HUES6 (cell line): ENCODE measurements around the gene EXOC6B.

Experiments
- H3K27ac ChIP-seq: 2 replicates; pipeline ENCODE4 v1.7.0; 2013; ENCODE audit warnings: low read depth, mild to moderate bottlenecking, low read length, inconsistent platforms
- H3K27me3 ChIP-seq: 2 replicates; pipeline ENCODE4 v1.6.1; 2013; ENCODE audit warnings: low read length; ENCODE audit not compliant: control insufficient read depth, insufficient read depth
- H3K36me3 ChIP-seq: 2 replicates; pipeline ENCODE4 v1.6.1; 2013; ENCODE audit warnings: low read length; ENCODE audit not compliant: control insufficient read depth, insufficient read depth
- H3K4me1 ChIP-seq: 2 replicates; pipeline ENCODE4 v1.6.1; 2013; ENCODE audit warnings: low read length; ENCODE audit not compliant: control insufficient read depth, insufficient read depth
- H3K4me3 ChIP-seq: 2 replicates; pipeline ENCODE4 v1.5.1; 2013; ENCODE audit warnings: low read depth, low read length
- H3K9ac ChIP-seq: one replicate; pipeline ENCODE4 v1.6.1; 2013; ENCODE audit warnings: mild to moderate bottlenecking, low read length
- H3K9me3 ChIP-seq: 2 replicates; pipeline ENCODE4 v1.6.1; 2013; ENCODE audit warnings: low read depth, low read length; ENCODE audit not compliant: control insufficient read depth, insufficient read depth

The EXOC6B gene

GRCh38 chr2:72183466-72183865 is 642.4 kb downstream of the EXOC6B start:
- Histone ChIP-seq H3K27me3 (no peaks in the 10 kb centered on the region), H3K27ac (no peak overlapping the region), H3K9me3 (no peaks in the 10 kb centered on the region), H3K36me3 (peaks cover 8% of the 10 kb centered on the region; the same call in 1 of the 2 replicates), H3K9ac (no peak overlapping the region), H3K4me3 (no peak overlapping the region), H3K4me1 (no peaks in the 10 kb centered on the region)

GRCh38 chr2:72183016-72183415 is 642.8 kb downstream of the EXOC6B start:
- Histone ChIP-seq H3K4me3 (no peak overlapping the region), H3K36me3 (peaks cover 8% of the 10 kb centered on the region; the same call in 1 of the 2 replicates), H3K9ac (no peak overlapping the region), H3K27me3 (no peaks in the 10 kb centered on the region), H3K9me3 (no peaks in the 10 kb centered on the region), H3K27ac (no peak overlapping the region), H3K4me1 (no peaks in the 10 kb centered on the region)

GRCh38 chr2:72182547-72182946 is 643.3 kb downstream of the EXOC6B start:
- Histone ChIP-seq H3K4me3 (no peak overlapping the region), H3K27ac (no peak overlapping the region), H3K4me1 (no peaks in the 10 kb centered on the region), H3K36me3 (peaks cover 11% of the 10 kb centered on the region; the same call in 1 of the 2 replicates), H3K9me3 (no peaks in the 10 kb centered on the region), H3K9ac (no peak overlapping the region), H3K27me3 (no peaks in the 10 kb centered on the region)

- no peaks in the 10 kb centered on the region for H3K4me1 ChIP-seq
- peak overlapping the region; percentile 8; the same call in 1 of the 2 replicates for H3K27ac ChIP-seq
- no peaks in the 10 kb centered on the region for H3K9me3 ChIP-seq
- no peak overlapping the region for H3K9ac ChIP-seq
- H3K27me3 ChIP-seq: no peaks in the 10 kb centered on the region
- H3K36me3 ChIP-seq: peaks cover 13% of the 10 kb centered on the region; the same call in 1 of the 2 replicates
- no peak overlapping the region for H3K4me3 ChIP-seq
Measured at GRCh38 chr2:72181616-72182015, 644.2 kb downstream of the EXOC6B start.

- H3K4me1 ChIP-seq: no peaks in the 10 kb centered on the region
- no peak overlapping the region for H3K9ac ChIP-seq
- H3K9me3 ChIP-seq: no peaks in the 10 kb centered on the region
- no peaks in the 10 kb centered on the region for H3K27me3 ChIP-seq
- H3K36me3 ChIP-seq: peaks cover 13% of the 10 kb centered on the region; the same call in 1 of the 2 replicates
- no peak overlapping the region for H3K27ac ChIP-seq
- H3K4me3 ChIP-seq: no peak overlapping the region
Measured at GRCh38 chr2:72180351-72180750, 645.5 kb downstream of the EXOC6B start.

GRCh38 chr2:72178551-72178950 is 647.3 kb downstream of the EXOC6B start:
- H3K9ac ChIP-seq: no peak overlapping the region
- peaks cover 13% of the 10 kb centered on the region; the same call in 1 of the 2 replicates for H3K36me3 ChIP-seq
- no peaks in the 10 kb centered on the region for H3K27me3 ChIP-seq
- H3K9me3 ChIP-seq: no peaks in the 10 kb centered on the region
- H3K4me1 ChIP-seq: peaks cover 7% of the 10 kb centered on the region
- no peak overlapping the region for H3K4me3 ChIP-seq
- H3K27ac ChIP-seq: no peak overlapping the region

- H3K9ac ChIP-seq: no peak overlapping the region
- H3K9me3 ChIP-seq: no peaks in the 10 kb centered on the region
- H3K27ac ChIP-seq: no peak overlapping the region
- H3K4me3 ChIP-seq: no peak overlapping the region
- H3K4me1 ChIP-seq: peaks cover 10% of the 10 kb centered on the region
- no peaks in the 10 kb centered on the region for H3K27me3 ChIP-seq
- peaks cover 13% of the 10 kb centered on the region; the same call in 1 of the 2 replicates for H3K36me3 ChIP-seq
Measured at GRCh38 chr2:72176281-72176680, 649.6 kb downstream of the EXOC6B start.

- no peak overlapping the region for H3K4me3 ChIP-seq
- H3K4me1 ChIP-seq: peaks cover 10% of the 10 kb centered on the region
- H3K9ac ChIP-seq: no peak overlapping the region
- peaks cover 13% of the 10 kb centered on the region; the same call in 1 of the 2 replicates for H3K36me3 ChIP-seq
- H3K27me3 ChIP-seq: no peaks in the 10 kb centered on the region
- no peaks in the 10 kb centered on the region for H3K9me3 ChIP-seq
- H3K27ac ChIP-seq: no peak overlapping the region
Measured at GRCh38 chr2:72175636-72176035, 650.2 kb downstream of the EXOC6B start.

- Histone ChIP-seq H3K27ac (no peak overlapping the region), H3K9ac (no peak overlapping the region), H3K4me1 (peaks cover 10% of the 10 kb centered on the region), H3K4me3 (no peak overlapping the region), H3K36me3 (peaks cover 7% of the 10 kb centered on the region; the same call in 1 of the 2 replicates), H3K27me3 (no peaks in the 10 kb centered on the region), H3K9me3 (no peaks in the 10 kb centered on the region)
Measured at GRCh38 chr2:72173640-72174321, 652.1 kb downstream of the EXOC6B start.

- H3K27ac ChIP-seq: no peak overlapping the region
- peaks cover 10% of the 10 kb centered on the region for H3K4me1 ChIP-seq
- H3K9ac ChIP-seq: no peak overlapping the region
- 0 out of 2 replicates have a peak, but pooled peaks cover under 1% of the 10 kb centered on the region for H3K36me3 ChIP-seq
- H3K9me3 ChIP-seq: no peaks in the 10 kb centered on the region
- no peak overlapping the region for H3K4me3 ChIP-seq
- H3K27me3 ChIP-seq: no peaks in the 10 kb centered on the region
Measured at GRCh38 chr2:72172478-72172877, 653.4 kb downstream of the EXOC6B start.

GRCh38 chr2:72166279-72166678 is 659.6 kb downstream of the EXOC6B start:
- Histone ChIP-seq H3K9ac (no peak overlapping the region), H3K27ac (no peak overlapping the region), H3K4me3 (no peak overlapping the region)

More at GRCh38 chr2:72166279-72166678, 659.6 kb downstream of the EXOC6B start:
- H3K9me3 ChIP-seq: no peaks in the 10 kb centered on the region
- no peaks in the 10 kb centered on the region for H3K27me3 ChIP-seq
- no peaks in the 10 kb centered on the region for H3K36me3 ChIP-seq
- no peaks in the 10 kb centered on the region for H3K4me1 ChIP-seq
